Motor neuron (in vitro differentiated cells): Measurements from ENCODE around the gene RBFOX2. TPM values are rescaled to one million over a fixed set of nuclear protein-coding genes. Genes with fewer than 3 reads are reported as not detected.
"Not testable (repeated sequence)": the region's sequence is repeated elsewhere in the genome, so short reads cannot be mapped to it uniquely, and the experiment has no call there.

Experiments used
- ATAC-seq, 8 experiments: fragments of 200-7000 bp; cut with Tn5 transposase; replicated peaks in 6 of 8; 2 replicates each; pipeline ENCODE4 v1.8.0; 2021; ENCODE audit warnings: mild to moderate bottlenecking in 8 of 8, moderate library complexity in 8 of 8
- H3K27ac ChIP-seq, 2 donors: fragments of 250-450 bp; sonication (Bioruptor Pico); 2 replicates each; pipeline ENCODE4 v1.9.0; 2021; ENCODE audit warnings: antibody characterized with exemption in 2 of 2, mild to moderate bottlenecking in 2 of 2, moderate library complexity in 1 of 2
- H3K4me1 ChIP-seq, 2 donors: fragments of 250-450 bp; sonication (Bioruptor Pico); replicated peaks in 1 of 2; 2 replicates each; pipeline ENCODE4 v1.6.1; 2021; ENCODE audit warnings: antibody characterized with exemption in 2 of 2, mild to moderate bottlenecking in 2 of 2, moderate library complexity in 1 of 2
- H3K4me3 ChIP-seq, 5 donors: fragments of 250-450 bp; sonication (Bioruptor Pico); 2 replicates each; pipeline ENCODE4 v1.9.0; 2021; ENCODE audit warnings: antibody characterized with exemption in 5 of 5, mild to moderate bottlenecking in 5 of 5, moderate library complexity in 4 of 5
- WGBS, 10 experiments: fragments of 450-650 bp; shearing (Covaris generic); methylation state at CpG; one replicate each; pipeline ENCODE4 v1.0.0; 2022; 5-methylcytosine and 5-hydroxymethylcytosine counted together
- in situ Hi-C, 9 experiments: fragments of 400-800 bp; cut with MboI; loops; one replicate each; pipeline ENCODE4 v1.15.0; 2021; ENCODE audit warnings: low sequenced_read_pairs in 9 of 9, low pct_unique_long_range_greater_than_20kb in 2 of 9; ENCODE audit not compliant: unreplicated experiment in 9 of 9
- total RNA-seq, 8 experiments: library from RNA; unstranded; fragments of 300-600 nt; gene quantifications; 2 replicates each; pipeline versions ENCODE4 v1.2.3 to v1.2.4, GENCODE V29; 2022

RBFOX2 gene
- total RNA-seq, 8 experiments from 2014 or later = 105 to 229 (median 174) TPM

DNA sequence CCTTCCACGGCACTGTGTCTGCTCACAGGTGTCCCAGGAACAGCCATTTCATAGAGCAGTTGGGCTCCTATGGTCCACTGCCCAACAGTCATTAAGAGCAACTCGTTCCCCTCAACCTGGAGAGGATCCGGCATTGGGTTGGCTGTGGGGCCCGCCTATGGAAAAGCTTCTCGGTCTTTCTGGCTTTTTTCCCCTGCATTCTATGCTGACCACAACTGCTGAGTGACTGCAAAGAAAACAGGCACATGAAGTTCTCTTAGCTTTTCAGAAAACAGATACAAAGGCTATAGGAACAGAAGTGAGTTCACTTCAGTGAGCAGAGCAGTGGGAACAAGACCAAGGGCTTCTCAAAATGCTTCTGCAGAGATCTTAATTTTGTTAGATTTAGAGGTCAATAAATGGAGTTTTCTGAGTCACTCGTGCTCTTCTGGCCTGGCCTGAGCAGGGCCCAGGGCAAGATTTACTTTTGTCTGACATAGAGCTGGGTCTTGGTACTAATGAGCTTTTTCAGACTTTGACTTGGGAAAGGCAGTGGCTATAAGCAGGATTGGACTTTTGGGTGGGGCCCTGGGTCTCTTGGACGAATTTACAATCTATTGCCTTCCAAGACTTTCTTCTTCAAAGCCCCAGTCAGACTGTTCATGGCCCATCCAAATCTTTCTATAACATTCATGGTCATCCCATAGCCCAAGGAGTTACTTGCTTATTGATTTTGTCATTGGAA lies 324.6 kb downstream of the RBFOX2 start:
- no peak for ATAC-seq
- H3K4me3 ChIP-seq = no peak overlapping the region
- 0 to 80% (median 40%) methylated on average over 1 to 6 of the region's 7 CpGs; no CpG with 5 or more reads in 1 of the 10 experiments for WGBS, 10 experiments
- in situ Hi-C loops = no loop called here
- no peak overlapping the region for H3K27ac ChIP-seq
- no peaks in the 10 kb centered on the region for H3K4me1 ChIP-seq

DNA sequence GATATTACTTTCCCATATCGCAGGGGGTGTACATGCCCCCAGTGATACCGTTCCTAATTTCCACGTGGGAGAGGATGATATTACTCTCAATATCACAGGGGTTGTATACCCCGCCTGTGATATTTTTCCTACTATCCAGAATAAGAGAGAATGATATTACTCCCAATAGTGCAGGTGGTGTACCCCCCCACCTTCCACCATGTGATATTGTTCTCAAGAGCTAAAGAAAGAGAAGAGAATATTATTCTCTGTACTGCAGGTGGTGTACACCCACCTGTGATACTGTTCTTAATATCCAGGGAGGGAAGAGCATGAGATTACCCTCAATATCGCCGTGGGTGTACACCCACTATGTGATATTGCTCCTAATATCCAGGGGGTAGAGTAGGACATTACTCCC lies 328.8 kb downstream of the RBFOX2 start:
- in situ Hi-C loops, H3K4me1 ChIP-seq, ATAC-seq, H3K27ac ChIP-seq, H3K4me3 ChIP-seq: not testable (repeated sequence)
- 57 to 100% methylated on average over 1 to 3 of the region's 6 CpGs; no CpG with 5 or more reads in 8 of the 10 experiments for WGBS, 10 experiments

DNA sequence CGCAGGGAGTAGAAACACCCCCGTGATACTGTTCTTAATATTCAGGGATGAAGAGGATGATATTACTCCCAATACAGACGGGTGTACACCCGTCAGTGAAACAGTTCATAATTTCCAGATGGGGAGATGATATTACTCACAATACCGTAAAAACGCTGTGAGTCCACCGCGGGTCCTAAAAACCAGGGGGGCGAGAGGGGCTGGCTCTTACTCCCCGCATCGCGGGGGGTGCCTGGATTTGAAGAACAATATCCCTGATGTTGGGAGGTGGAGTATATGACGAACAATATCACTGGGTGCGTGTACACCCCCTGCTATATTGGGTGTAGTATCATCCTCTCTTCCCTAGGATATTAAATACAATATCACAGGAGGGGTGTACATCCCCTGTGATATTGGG lies 331.5 kb downstream of the RBFOX2 start:
- 60 to 90% (median 80%) methylated on average over 1 to 6 of the region's 14 CpGs; no CpG with 5 or more reads in 5 of the 10 experiments for WGBS, 10 experiments
- ATAC-seq = no peak
- in situ Hi-C loops = no loop called here
- H3K4me1 ChIP-seq = no peaks in the 10 kb centered on the region
- no peak overlapping the region for H3K4me3 ChIP-seq
- H3K27ac ChIP-seq = no peak overlapping the region

DNA sequence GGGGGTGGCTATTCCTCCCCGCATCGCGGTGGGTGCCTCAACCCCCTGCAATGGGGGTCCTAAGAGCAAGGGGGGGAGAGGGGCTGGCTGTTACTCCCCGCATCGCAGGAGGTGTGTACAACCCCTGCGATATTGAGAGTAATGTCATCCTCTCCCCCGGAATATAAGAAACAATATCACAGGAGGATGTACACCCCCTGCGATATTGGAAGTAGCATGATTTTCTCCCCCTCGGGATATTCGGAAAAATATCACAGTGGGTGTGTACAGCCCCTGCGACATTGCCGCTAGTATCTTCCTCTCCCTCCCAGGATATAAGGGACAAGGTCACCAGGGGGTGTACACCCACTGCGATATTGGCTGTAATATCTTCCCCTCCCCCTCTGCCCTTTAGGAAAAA lies 333.4 kb downstream of the RBFOX2 start:
- Histone ChIP-seq H3K27ac (no peak overlapping the region), H3K4me1 (no peaks in the 10 kb centered on the region), H3K4me3 (no peak overlapping the region)
- ATAC-seq = no peak
- 67 to 100% (median 76%) methylated on average over 1 to 6 of the region's 13 CpGs; no CpG with 5 or more reads in 3 of the 10 experiments for WGBS, 10 experiments
- in situ Hi-C loops = no loop called here

DNA sequence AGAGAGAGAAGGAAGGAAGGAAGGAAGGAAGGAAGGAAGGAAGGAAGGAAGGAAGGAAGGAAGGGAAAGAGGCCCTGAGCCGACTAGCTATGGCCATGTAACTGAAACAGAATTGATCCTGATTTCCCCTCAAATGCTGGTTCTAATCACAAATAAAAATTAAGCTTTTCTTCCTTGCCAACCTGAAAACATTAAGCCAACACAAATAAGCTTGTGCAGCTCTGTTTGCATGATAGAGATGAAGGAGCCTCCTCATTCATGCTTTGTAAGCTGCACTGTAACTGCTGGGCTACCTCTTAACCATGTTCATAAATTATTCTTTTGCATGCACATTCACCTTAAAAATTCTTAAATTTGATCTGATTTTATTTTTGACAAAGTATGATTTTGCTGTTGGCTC lies 338.6 kb downstream of the RBFOX2 start:
- H3K4me3 ChIP-seq = no peak overlapping the region
- H3K27ac ChIP-seq = no peak overlapping the region
- in situ Hi-C loops = no loop called here
- WGBS, 10 experiments = 17 to 60% methylated on average over 1 of the region's 1 CpG; no CpG with 5 or more reads in 8 of the 10 experiments
- no peaks in the 10 kb centered on the region for H3K4me1 ChIP-seq
- ATAC-seq = no peak

DNA sequence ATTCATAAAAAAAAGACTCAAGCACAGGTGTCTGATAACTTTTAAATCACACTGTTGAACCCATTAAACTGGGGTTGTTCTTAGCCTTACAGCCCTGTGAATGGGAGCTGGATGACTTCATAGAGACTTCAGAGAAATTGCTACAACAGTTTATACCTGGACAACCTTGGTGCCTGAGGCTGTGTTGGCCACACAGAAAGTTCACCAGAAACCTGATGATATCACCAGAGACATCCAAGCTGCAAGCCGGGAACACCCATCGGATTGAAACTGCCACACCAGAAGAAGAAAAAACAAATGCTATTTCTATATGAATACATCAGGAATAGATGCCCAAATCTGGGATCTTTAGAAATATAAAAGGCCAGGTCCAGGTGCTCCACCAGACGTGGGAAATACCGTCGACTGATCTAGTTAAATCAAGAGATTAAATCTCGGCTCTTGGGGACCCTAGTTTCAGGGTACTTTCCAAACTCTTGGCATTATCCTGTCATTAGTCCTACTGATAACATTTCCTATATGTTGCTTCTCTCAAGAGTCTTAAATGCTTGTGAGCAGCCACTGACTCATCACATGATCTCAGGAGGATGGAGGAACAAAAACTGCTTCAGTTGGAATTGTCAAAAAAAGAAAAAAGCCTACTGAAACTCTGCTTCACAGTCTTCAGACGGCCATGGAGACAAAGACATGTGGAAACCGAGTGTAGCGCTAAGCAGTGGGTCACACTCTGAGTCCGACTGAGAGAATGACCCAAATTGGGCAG lies 339.5 kb downstream of the RBFOX2 start:
- WGBS, 10 experiments = 57 to 97% (median 80%) methylated on average over 1 to 7 of the region's 10 CpGs; no CpG with 5 or more reads in 3 of the 10 experiments
- ATAC-seq = no peak
- H3K4me3 ChIP-seq = no peak overlapping the region
- in situ Hi-C loops = no loop called here
- no peaks in the 10 kb centered on the region for H3K4me1 ChIP-seq
- no peak overlapping the region for H3K27ac ChIP-seq

Other genes starting within 250 kb of the RBFOX2 start
- 10 to 100 TPM in 2 of 8 experiments, 1 to 10 TPM in 3, under 1 TPM in 2, not detected in 1; 0.09 to 31.4 (median 2.5) TPM for gene APOL3, start 131.9 kb upstream of the RBFOX2 start, total RNA-seq
- 10 to 100 TPM in 2 of 8 experiments, 1 to 10 TPM in 3, under 1 TPM in 2, not detected in 1; 0.08 to 32.6 (median 5.1) TPM for gene APOL4, start 173.0 kb upstream of the RBFOX2 start, total RNA-seq
- 100 to 1,000 TPM in 1 of 8 experiments, 10 to 100 TPM in 4, 1 to 10 TPM in 3; 4.7 to 160 (median 27.8) TPM for gene APOL2, start 210.7 kb upstream of the RBFOX2 start, total RNA-seq
- 100 to 1,000 TPM in 1 of 8 experiments, 10 to 100 TPM in 3, under 1 TPM in 3, not detected in 1; 0.09 to 171 (median 14.0) TPM for gene APOL1, start 224.3 kb upstream of the RBFOX2 start, total RNA-seq